GM10248 (cell line): ENCODE measurements around the gene CKMT2.

Experiments
- CTCF ChIA-PET: fragments of 300-600 bp; sonication (Branson Sonifier 250); formaldehyde crosslinking; extraction: SDS; loops from one replicate; lab custom pipeline; 2021; ENCODE audit warnings: antibody characterized with exemption; lab: Yijun Ruan, JAX
- POLR2A ChIA-PET: fragments of 350-650 bp; sonication (Branson Sonifier 250); formaldehyde crosslinking; extraction: SDS; loops from one replicate; lab custom pipeline; 2020; ENCODE audit warnings: antibody characterized with exemption; lab: Yijun Ruan, JAX
- DNase-seq: peaks from one replicate; pipeline ENCODE4 v3.0.0; 2012; ENCODE audit errors: extremely low spot score
- TF ChIP-seq, protein P1 (sequence below): IDR thresholded peaks from 2 replicates; pipeline ENCODE4 v1.5.1; 2012; ENCODE audit warnings: mild to moderate bottlenecking, low read depth; ENCODE audit errors: extremely low read depth, missing control alignments, control extremely low read depth

Gene CKMT2

DNA sequence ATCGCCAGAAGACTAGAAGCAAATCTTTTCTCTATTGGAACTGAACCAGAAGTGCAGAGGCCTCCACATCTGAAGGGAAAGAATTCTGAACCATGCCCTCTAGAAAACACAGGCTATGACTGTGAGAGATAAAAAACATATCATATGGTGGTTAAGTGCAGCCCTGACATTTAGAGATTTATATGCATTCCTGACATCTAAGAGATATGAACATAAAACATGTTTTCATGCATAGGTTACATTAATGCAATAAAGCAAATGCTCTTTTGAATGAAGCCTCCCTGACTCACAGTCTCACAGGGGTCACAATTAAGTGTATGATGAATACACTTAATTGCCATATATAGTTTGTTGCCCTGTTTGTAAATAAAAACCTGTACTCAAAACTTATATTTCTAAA is 28.9 kb upstream of the CKMT2 start:
- POLR2A ChIA-PET: no interaction called here
- CTCF ChIA-PET: interaction anchor here (2.5 to 8.3 kb wide), 4 partner anchors 9 to 95 kb away, joined by 9 to 41 read pairs (median 20); no protein-coding TSS in a partner anchor

DNA sequence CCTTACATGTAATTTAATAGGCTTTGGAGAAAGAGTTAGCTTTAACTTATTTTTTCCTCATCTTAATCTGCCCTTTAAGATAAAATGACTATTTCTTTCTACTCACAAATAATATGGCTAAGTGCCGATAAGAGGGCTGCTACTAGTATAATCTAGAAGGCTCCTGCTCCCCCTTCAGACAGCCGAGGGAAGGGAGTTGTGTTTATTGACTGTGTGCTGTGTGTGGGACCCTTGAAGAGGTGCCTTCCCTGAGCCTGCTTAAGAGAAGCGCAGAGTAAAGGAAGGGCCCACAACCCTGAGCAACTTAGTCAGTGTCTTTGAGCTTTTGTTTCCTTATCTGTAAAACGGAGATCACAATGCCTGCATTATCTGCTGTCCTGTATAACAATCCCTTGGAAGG is 28.1 kb upstream of the CKMT2 start:
- DNase-seq: no peak
- TF ChIP-seq, protein P1, sequence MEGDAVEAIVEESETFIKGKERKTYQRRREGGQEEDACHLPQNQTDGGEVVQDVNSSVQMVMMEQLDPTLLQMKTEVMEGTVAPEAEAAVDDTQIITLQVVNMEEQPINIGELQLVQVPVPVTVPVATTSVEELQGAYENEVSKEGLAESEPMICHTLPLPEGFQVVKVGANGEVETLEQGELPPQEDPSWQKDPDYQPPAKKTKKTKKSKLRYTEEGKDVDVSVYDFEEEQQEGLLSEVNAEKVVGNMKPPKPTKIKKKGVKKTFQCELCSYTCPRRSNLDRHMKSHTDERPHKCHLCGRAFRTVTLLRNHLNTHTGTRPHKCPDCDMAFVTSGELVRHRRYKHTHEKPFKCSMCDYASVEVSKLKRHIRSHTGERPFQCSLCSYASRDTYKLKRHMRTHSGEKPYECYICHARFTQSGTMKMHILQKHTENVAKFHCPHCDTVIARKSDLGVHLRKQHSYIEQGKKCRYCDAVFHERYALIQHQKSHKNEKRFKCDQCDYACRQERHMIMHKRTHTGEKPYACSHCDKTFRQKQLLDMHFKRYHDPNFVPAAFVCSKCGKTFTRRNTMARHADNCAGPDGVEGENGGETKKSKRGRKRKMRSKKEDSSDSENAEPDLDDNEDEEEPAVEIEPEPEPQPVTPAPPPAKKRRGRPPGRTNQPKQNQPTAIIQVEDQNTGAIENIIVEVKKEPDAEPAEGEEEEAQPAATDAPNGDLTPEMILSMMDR: no peak
- CTCF ChIA-PET: interaction anchor here (0.9 to 8.3 kb wide), 3 partner anchors 10 to 20 kb away, joined by 3 to 41 read pairs (median 9); no protein-coding TSS in a partner anchor
- POLR2A ChIA-PET: no interaction called here

More for the DNA sequence above, 28.9 kb upstream of the CKMT2 start:
- DNase-seq: no peak
- TF ChIP-seq, protein P1: no peak

DNA sequence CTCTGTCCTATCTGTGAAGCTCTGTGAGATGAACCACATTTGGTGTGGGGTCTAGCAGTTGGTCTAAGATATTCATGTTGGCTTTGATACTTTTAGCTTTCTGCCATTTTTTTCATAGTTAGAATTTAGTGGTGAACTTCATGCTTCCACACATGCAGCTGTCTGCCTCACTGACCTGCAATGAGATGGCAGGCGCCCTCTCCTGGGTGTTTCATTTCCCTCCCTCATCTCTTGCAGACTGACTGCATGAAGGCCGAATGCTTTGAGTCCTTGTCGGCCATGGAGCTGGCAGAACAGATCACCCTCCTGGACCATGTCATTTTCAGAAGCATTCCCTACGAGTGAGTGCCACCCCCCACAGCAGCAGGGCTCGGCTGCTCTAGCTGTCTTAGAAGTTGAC is 26.1 kb upstream of the CKMT2 start:
- no peak for DNase-seq
- TF ChIP-seq, protein P1: peak; percentile 21
- CTCF ChIA-PET: interaction anchor here (0.7 to 8.3 kb wide), 7 partner anchors 12 to 92 kb away, joined by 3 to 41 read pairs (median 3); no protein-coding TSS in a partner anchor
- POLR2A ChIA-PET: no interaction called here

DNA sequence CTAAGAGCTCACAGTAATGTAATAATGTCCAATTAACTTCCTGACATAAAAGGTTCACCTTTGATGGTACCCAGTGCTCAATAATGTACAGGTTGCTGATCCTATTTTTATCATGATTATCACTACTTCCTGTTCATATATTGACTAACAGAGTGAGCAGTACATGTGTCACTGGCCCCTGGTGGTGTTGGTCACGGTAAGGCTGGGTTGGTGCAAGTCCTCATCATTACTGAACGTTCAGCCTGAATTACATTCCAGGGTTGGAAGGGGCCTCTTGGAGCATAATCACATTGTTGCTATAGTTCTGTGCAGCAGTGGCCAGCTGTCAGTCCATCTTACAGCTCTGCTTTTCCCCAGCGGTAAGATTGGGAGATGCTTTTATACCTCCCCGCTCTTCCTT is 24.2 kb upstream of the CKMT2 start:
- DNase-seq: no peak
- ChIA-PET POLR2A (no interaction called here), CTCF (interaction anchor here (1.3 to 8.3 kb wide), 5 partner anchors 10 to 93 kb away, joined by 3 to 41 read pairs (median 4); no protein-coding TSS in a partner anchor)
- TF ChIP-seq, protein P1: no peak

DNA sequence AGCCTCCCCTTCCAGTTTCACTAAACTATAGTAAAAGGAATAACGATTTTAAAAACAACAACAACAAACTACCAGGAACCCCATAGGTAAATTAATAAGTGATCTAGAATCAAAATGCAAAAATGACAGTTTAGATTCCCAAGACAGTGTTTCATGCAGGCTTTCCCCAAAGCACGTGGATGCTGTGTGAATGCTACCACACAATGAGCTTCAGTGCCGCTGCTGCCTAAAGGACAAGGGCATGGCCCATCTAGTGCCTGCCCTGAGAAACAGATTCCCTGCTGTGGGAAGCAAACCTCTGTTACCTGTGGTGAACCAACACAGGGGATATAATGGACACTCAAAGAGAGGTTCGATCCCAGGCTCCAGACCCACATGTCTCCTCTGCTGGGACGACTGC is 23.7 kb upstream of the CKMT2 start:
- ChIA-PET CTCF (interaction anchor here (1.8 to 8.3 kb wide), 3 partner anchors 14 to 93 kb away, joined by 4 to 41 read pairs (median 5); no protein-coding TSS in a partner anchor), POLR2A (no interaction called here)
- TF ChIP-seq, protein P1: no peak
- no peak for DNase-seq

DNA sequence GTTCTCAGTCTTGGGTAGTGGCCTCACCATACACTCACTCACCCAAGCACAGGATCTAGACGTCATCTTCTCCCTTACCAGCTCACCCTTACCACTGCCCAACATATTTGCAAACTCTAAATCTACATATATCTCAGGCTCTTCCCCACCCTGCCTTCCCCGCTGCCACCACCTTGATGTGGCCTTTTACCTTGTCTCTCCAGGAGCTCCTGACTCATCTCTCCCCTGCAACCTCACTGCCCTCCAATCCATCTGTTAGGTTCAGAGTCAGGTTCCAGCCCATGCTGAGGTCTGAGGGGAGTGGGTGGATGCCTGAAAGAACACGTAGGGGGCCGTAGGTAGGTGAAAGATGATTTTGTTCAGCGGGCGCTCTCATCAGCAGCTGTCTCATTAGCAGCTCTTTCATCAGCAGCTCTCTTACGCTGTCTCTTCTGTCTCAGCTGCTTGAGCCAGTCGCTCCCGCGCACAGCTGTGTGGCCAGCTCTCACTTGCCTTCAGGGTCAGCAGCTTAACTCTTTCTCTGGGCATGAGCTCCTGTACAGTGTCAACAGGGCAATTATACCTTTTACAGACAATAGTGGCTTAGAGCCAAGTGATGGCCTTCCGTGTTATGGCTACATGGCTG is 23.1 kb upstream of the CKMT2 start:
- TF ChIP-seq, protein P1: no peak
- ChIA-PET POLR2A (no interaction called here), CTCF (interaction anchor here (0.7 to 8.3 kb wide), 5 partner anchors 15 to 500 kb away, joined by 3 to 41 read pairs (median 4); no protein-coding TSS in a partner anchor)
- DNase-seq: no peak
